ENCODE data around the gene NKAIN1. TPM values are rescaled to one million over a fixed set of nuclear protein-coding genes. Genes with fewer than 3 reads are reported as not detected.

Gene NKAIN1
- total and polyA plus RNA-seq, 2 experiments from 2014 or later: 14.7 to 56.7 TPM

DNA sequence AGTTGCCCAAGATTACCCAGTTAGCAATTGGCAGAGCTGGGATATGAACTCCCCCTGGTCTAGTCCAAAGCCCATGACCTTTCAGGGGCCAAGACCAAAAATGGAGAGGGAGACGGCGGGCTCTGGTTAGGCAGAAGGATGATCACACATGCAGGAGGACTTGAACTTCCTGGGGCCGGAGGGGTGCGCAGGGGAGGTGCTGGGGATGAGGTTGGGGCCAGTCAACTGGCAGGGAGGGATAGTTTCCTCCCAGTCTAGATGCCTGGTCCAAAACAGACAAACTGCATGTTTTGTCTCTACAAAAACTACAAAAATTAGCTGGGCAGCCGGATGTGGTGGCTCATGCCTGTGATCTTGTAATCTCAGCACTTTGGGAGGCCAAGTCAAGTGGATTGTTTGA, 78.1 kb downstream of the NKAIN1 start:
- no peaks in the 10 kb centered on the region for H3K27me3 ChIP-seq (ENCODE audit: insufficient read depth)
- H3K4me3 Mint-ChIP-seq: no peak overlapping the region
- peak overlapping the region; percentile 70; the same call in 1 of the 2 replicates for H3K27ac Mint-ChIP-seq

More for the DNA sequence above, 78.1 kb downstream of the NKAIN1 start:
- H3K4me2 ChIP-seq: no peak overlapping the region
- ATAC-seq (no peak), DNase-seq (ENCODE audit: low spot score) (no peak)
- no peaks in the 10 kb centered on the region for H4K20me1 ChIP-seq (replicated peaks; ENCODE audit: insufficient read depth)
- Mint-ChIP-seq H3K36me3 (ENCODE audit: low read depth) (peaks cover 5% of the 10 kb centered on the region; the same call in 1 of the 3 replicates), H3K4me1 (peaks cover 13% of the 10 kb centered on the region; the same call in 2 of the 3 replicates), H3K27me3 (ENCODE audit: insufficient read depth, low read depth, poor library complexity) (peaks cover 7% of the 10 kb centered on the region), H3K9me3 (no peaks in the 10 kb centered on the region; the same call in 1 of the 3 replicates)
- H3K9me2 ChIP-seq (ENCODE audit: insufficient read depth): no peaks in the 10 kb centered on the region
- H3K4me3 ChIP-seq: no peak overlapping the region
- TF ChIP-seq, protein P1, sequence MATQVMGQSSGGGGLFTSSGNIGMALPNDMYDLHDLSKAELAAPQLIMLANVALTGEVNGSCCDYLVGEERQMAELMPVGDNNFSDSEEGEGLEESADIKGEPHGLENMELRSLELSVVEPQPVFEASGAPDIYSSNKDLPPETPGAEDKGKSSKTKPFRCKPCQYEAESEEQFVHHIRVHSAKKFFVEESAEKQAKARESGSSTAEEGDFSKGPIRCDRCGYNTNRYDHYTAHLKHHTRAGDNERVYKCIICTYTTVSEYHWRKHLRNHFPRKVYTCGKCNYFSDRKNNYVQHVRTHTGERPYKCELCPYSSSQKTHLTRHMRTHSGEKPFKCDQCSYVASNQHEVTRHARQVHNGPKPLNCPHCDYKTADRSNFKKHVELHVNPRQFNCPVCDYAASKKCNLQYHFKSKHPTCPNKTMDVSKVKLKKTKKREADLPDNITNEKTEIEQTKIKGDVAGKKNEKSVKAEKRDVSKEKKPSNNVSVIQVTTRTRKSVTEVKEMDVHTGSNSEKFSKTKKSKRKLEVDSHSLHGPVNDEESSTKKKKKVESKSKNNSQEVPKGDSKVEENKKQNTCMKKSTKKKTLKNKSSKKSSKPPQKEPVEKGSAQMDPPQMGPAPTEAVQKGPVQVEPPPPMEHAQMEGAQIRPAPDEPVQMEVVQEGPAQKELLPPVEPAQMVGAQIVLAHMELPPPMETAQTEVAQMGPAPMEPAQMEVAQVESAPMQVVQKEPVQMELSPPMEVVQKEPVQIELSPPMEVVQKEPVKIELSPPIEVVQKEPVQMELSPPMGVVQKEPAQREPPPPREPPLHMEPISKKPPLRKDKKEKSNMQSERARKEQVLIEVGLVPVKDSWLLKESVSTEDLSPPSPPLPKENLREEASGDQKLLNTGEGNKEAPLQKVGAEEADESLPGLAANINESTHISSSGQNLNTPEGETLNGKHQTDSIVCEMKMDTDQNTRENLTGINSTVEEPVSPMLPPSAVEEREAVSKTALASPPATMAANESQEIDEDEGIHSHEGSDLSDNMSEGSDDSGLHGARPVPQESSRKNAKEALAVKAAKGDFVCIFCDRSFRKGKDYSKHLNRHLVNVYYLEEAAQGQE (IDR thresholded peaks at IDR 0.05; ENCODE audit: unreplicated experiment): no peak
- no peak for TF ChIP-seq EZH2 (IDR thresholded peaks at IDR 0.05; ENCODE audit: low read depth, unreplicated experiment)
- TF ChIP-seq JUNB (IDR thresholded peaks at IDR 0.05; ENCODE audit: unreplicated experiment): no peak
- TF ChIP-seq, protein P2, sequence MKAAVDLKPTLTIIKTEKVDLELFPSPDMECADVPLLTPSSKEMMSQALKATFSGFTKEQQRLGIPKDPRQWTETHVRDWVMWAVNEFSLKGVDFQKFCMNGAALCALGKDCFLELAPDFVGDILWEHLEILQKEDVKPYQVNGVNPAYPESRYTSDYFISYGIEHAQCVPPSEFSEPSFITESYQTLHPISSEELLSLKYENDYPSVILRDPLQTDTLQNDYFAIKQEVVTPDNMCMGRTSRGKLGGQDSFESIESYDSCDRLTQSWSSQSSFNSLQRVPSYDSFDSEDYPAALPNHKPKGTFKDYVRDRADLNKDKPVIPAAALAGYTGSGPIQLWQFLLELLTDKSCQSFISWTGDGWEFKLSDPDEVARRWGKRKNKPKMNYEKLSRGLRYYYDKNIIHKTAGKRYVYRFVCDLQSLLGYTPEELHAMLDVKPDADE (IDR thresholded peaks at IDR 0.05): no peak
- no peak for TF ChIP-seq STAT1 (IDR thresholded peaks at IDR 0.05; ENCODE audit: unreplicated experiment)
- TF ChIP-seq, protein P3, sequence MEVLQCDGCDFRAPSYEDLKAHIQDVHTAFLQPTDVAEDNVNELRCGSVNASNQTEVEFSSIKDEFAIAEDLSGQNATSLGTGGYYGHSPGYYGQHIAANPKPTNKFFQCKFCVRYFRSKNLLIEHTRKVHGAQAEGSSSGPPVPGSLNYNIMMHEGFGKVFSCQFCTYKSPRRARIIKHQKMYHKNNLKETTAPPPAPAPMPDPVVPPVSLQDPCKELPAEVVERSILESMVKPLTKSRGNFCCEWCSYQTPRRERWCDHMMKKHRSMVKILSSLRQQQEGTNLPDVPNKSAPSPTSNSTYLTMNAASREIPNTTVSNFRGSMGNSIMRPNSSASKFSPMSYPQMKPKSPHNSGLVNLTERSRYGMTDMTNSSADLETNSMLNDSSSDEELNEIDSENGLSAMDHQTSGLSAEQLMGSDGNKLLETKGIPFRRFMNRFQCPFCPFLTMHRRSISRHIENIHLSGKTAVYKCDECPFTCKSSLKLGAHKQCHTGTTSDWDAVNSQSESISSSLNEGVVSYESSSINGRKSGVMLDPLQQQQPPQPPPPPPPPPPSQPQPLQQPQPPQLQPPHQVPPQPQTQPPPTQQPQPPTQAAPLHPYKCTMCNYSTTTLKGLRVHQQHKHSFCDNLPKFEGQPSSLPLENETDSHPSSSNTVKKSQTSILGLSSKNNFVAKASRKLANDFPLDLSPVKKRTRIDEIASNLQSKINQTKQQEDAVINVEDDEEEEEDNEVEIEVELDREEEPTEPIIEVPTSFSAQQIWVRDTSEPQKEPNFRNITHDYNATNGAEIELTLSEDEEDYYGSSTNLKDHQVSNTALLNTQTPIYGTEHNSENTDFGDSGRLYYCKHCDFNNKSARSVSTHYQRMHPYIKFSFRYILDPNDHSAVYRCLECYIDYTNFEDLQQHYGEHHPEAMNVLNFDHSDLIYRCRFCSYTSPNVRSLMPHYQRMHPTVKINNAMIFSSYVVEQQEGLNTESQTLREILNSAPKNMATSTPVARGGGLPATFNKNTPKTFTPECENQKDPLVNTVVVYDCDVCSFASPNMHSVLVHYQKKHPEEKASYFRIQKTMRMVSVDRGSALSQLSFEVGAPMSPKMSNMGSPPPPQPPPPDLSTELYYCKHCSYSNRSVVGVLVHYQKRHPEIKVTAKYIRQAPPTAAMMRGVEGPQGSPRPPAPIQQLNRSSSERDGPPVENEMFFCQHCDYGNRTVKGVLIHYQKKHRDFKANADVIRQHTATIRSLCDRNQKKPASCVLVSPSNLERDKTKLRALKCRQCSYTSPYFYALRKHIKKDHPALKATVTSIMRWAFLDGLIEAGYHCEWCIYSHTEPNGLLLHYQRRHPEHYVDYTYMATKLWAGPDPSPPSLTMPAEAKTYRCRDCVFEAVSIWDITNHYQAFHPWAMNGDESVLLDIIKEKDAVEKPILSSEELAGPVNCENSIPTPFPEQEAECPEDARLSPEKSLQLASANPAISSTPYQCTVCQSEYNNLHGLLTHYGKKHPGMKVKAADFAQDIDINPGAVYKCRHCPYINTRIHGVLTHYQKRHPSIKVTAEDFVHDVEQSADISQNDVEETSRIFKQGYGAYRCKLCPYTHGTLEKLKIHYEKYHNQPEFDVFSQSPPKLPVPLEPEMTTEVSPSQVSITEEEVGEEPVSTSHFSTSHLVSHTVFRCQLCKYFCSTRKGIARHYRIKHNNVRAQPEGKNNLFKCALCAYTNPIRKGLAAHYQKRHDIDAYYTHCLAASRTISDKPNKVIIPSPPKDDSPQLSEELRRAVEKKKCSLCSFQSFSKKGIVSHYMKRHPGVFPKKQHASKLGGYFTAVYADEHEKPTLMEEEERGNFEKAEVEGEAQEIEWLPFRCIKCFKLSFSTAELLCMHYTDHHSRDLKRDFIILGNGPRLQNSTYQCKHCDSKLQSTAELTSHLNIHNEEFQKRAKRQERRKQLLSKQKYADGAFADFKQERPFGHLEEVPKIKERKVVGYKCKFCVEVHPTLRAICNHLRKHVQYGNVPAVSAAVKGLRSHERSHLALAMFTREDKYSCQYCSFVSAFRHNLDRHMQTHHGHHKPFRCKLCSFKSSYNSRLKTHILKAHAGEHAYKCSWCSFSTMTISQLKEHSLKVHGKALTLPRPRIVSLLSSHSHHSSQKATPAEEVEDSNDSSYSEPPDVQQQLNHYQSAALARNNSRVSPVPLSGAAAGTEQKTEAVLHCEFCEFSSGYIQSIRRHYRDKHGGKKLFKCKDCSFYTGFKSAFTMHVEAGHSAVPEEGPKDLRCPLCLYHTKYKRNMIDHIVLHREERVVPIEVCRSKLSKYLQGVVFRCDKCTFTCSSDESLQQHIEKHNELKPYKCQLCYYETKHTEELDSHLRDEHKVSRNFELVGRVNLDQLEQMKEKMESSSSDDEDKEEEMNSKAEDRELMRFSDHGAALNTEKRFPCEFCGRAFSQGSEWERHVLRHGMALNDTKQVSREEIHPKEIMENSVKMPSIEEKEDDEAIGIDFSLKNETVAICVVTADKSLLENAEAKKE (CRISPR knock-in tag; IDR thresholded peaks at IDR 0.05): no peak
- no peak for TF ChIP-seq EZH2phosphoT487 (IDR thresholded peaks at IDR 0.05; ENCODE audit: unreplicated experiment)
- TF ChIP-seq ZNF114 (CRISPR knock-in tag; IDR thresholded peaks at IDR 0.05): no peak
- no peak for TF ChIP-seq ZNF331 (CRISPR knock-in tag; IDR thresholded peaks at IDR 0.05; ENCODE audit: low read depth)
- TF ChIP-seq POLR2AphosphoS5 (IDR thresholded peaks at IDR 0.05; ENCODE audit: low read depth): no peak
- TF ChIP-seq NANOG (IDR thresholded peaks at IDR 0.05; ENCODE audit: borderline replicate concordance): no peak
- no peak for TF ChIP-seq CREB1 (CRISPR knock-in tag; IDR thresholded peaks at IDR 0.05; ENCODE audit: low read depth)
- TF ChIP-seq, protein P4, sequence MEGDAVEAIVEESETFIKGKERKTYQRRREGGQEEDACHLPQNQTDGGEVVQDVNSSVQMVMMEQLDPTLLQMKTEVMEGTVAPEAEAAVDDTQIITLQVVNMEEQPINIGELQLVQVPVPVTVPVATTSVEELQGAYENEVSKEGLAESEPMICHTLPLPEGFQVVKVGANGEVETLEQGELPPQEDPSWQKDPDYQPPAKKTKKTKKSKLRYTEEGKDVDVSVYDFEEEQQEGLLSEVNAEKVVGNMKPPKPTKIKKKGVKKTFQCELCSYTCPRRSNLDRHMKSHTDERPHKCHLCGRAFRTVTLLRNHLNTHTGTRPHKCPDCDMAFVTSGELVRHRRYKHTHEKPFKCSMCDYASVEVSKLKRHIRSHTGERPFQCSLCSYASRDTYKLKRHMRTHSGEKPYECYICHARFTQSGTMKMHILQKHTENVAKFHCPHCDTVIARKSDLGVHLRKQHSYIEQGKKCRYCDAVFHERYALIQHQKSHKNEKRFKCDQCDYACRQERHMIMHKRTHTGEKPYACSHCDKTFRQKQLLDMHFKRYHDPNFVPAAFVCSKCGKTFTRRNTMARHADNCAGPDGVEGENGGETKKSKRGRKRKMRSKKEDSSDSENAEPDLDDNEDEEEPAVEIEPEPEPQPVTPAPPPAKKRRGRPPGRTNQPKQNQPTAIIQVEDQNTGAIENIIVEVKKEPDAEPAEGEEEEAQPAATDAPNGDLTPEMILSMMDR (conservative IDR thresholded peaks at IDR 0.05; ENCODE audit: low read depth in 2 of 2): no peak
- peaks cover 4% of the 10 kb centered on the region; the same call in 1 of the 2 replicates for H3F3A ChIP-seq (replicated peaks; ENCODE audit: low read depth)
- no peak overlapping the region for H3K27ac ChIP-seq (ENCODE audit: low read depth)
- H3K4me1 ChIP-seq (ENCODE audit: insufficient read depth): no peaks in the 10 kb centered on the region
- H3K79me2 ChIP-seq (replicated peaks; ENCODE audit: insufficient read depth): no peaks in the 10 kb centered on the region
- peak overlapping the region; percentile 76 for H2AFZ ChIP-seq
- no peaks in the 10 kb centered on the region for H3K36me3 ChIP-seq (ENCODE audit: insufficient read depth)

Measured in GM23338 (cell line).